ENCODE data around the gene LSM11.

Gene LSM11

DNA sequence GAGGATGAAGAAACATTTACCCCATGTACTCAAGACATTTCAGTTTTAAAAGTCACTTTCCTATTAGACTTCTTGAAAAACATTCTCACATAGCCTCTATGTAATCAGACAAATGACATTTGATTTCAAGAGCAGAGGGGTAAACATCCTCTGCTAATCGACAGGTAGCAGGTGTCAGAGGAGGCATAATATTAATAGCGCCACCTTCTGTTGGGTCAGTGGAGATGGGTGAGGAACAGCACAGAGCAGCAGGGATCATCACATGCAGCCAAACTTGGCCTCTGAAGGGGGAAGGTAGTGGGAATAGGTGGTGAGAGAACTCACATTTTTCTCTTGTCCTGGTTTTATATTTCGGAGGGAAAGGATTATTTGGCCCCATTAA lies 3.3 kb upstream of the LSM11 start:
- Histone ChIP-seq H4K20me1 (ENCODE audit: low read depth, low read length) (no peaks in the 10 kb centered on the region), H3K36me3 (ENCODE audit: low read length) (peaks cover 32% of the 10 kb centered on the region), H3K79me2 (ENCODE audit: insufficient read depth, low read length) (peaks cover 8% of the 10 kb centered on the region; the same call in 1 of the 2 replicates), H3K9ac (ENCODE audit: low read length) (no peak overlapping the region), H3K27ac (ENCODE audit: low read depth, low read length) (no peak overlapping the region), H3K9me2 (replicated peaks; ENCODE audit: insufficient read depth, low read length) (no peaks in the 10 kb centered on the region), H3K4me2 (ENCODE audit: low read depth, low read length, poor library complexity, severe bottlenecking) (no peak overlapping the region), H3F3A (ENCODE audit: insufficient read depth) (peaks cover 25% of the 10 kb centered on the region; the same call in 1 of the 2 replicates), H3K4me3 (ENCODE audit: insufficient read depth, low read length, poor library complexity, severe bottlenecking) (no peak overlapping the region), H2AFZ (ENCODE audit: low read depth, low read length, severe bottlenecking) (no peak overlapping the region), H3K27me3 (ENCODE audit: low read length) (no peaks in the 10 kb centered on the region), H3K9me3 (ENCODE audit: insufficient read depth, low read length) (no peaks in the 10 kb centered on the region)
- TF ChIP-seq, protein P1, sequence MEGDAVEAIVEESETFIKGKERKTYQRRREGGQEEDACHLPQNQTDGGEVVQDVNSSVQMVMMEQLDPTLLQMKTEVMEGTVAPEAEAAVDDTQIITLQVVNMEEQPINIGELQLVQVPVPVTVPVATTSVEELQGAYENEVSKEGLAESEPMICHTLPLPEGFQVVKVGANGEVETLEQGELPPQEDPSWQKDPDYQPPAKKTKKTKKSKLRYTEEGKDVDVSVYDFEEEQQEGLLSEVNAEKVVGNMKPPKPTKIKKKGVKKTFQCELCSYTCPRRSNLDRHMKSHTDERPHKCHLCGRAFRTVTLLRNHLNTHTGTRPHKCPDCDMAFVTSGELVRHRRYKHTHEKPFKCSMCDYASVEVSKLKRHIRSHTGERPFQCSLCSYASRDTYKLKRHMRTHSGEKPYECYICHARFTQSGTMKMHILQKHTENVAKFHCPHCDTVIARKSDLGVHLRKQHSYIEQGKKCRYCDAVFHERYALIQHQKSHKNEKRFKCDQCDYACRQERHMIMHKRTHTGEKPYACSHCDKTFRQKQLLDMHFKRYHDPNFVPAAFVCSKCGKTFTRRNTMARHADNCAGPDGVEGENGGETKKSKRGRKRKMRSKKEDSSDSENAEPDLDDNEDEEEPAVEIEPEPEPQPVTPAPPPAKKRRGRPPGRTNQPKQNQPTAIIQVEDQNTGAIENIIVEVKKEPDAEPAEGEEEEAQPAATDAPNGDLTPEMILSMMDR (IDR thresholded peaks at IDR 0.05; ENCODE audit: insufficient read depth, low read length, poor library complexity, severe bottlenecking): peak; percentile 57
- TF ChIP-seq EZH2phosphoT487 (conservative IDR thresholded peaks at IDR 0.05; ENCODE audit: low read length): no peak

DNA sequence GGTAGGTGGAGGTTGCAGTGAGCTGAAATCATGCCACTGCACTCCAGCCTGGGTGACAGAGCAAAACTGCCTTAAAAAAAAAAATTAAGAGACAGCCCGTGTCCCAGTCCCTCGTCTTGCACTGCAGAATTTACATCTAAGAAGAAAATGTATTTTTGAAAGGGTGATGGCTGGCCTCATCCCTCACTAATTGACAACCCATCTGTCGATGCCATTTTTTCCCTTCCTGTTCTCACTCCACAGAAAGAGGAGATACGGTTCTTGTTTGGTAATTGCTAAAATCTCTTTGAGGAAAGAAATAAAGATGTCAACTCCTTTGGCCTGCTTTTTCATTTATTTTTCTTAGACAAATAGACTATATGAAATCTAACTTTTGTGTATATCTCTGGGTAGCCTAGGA lies 2.4 kb upstream of the LSM11 start:
- H3K27ac ChIP-seq (ENCODE audit: low read depth, low read length): no peak overlapping the region
- no peaks in the 10 kb centered on the region for H3K9me3 ChIP-seq (ENCODE audit: insufficient read depth, low read length)
- peaks cover 8% of the 10 kb centered on the region; the same call in 1 of the 2 replicates for H3K79me2 ChIP-seq (ENCODE audit: insufficient read depth, low read length)
- H3K4me3 ChIP-seq (ENCODE audit: insufficient read depth, low read length, poor library complexity, severe bottlenecking): no peak overlapping the region
- H3K4me2 ChIP-seq (ENCODE audit: low read depth, low read length, poor library complexity, severe bottlenecking): no peak overlapping the region
- peaks cover 25% of the 10 kb centered on the region; the same call in 1 of the 2 replicates for H3F3A ChIP-seq (ENCODE audit: insufficient read depth)
- H3K9ac ChIP-seq (ENCODE audit: low read length): no peak overlapping the region
- H3K9me2 ChIP-seq (replicated peaks; ENCODE audit: insufficient read depth, low read length): no peaks in the 10 kb centered on the region
- no peak overlapping the region for H2AFZ ChIP-seq (ENCODE audit: low read depth, low read length, severe bottlenecking)
- H3K27me3 ChIP-seq (ENCODE audit: low read length): no peaks in the 10 kb centered on the region
- no peak for TF ChIP-seq EZH2phosphoT487 (conservative IDR thresholded peaks at IDR 0.05; ENCODE audit: low read length)
- TF ChIP-seq, protein P1 (IDR thresholded peaks at IDR 0.05; ENCODE audit: insufficient read depth, low read length, poor library complexity, severe bottlenecking): no peak
- no peaks in the 10 kb centered on the region for H4K20me1 ChIP-seq (ENCODE audit: low read depth, low read length)
- peaks cover 26% of the 10 kb centered on the region for H3K36me3 ChIP-seq (ENCODE audit: low read length)

DNA sequence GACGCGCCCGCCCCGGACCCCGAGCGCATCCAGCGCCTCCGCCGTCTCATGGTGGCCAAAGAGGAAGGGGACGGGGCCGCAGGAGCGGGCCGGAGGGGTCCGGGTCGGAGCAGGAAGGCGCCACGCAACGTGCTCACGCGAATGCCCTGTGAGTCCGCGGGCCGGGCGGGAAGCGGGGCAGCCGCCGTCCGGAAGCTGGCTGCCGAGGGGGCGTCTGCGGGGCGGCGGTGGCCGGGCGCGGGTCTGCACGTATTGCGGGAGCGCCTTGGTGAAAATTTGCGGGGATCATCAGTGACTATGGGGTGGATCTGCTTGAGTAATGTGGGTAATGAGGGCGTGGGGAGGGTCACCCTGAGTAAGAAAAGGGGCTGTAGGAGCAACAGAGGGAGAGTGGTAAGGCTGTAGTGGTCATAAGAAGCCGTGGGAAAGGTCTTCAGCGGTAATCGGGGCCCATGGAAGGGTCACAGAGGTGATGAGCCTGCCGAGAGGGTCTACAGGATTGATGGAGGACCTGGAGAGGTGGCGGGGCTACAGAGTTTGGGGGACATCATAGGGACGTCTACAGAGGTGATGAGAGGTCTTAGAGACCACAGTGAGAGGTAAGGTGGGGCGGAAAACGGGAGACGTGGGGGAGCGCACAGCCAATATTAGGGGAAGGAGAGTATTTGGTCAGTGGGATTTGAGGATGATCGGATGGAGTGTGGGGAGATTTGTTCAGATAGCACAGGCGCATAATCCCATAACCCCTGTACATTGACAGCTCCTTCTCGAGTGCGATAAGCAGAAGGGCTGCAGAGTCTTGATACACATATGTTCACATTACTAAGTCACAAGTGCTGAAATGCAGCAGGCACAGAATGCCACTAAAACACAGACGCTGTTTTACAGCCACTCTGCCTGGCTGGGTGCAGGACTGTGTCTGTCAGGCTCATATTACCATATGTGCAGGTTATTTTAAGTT lies 819 bp downstream of the LSM11 start:
- Histone ChIP-seq H3K9me2 (replicated peaks; ENCODE audit: insufficient read depth, low read length) (no peaks in the 10 kb centered on the region), H3F3A (ENCODE audit: insufficient read depth) (peaks cover 14% of the 10 kb centered on the region; the same call in 1 of the 2 replicates), H4K20me1 (ENCODE audit: low read depth, low read length) (no peaks in the 10 kb centered on the region), H3K36me3 (ENCODE audit: low read length) (peaks cover 6% of the 10 kb centered on the region; the same call in 1 of the 2 replicates), H3K9me3 (ENCODE audit: insufficient read depth, low read length) (no peaks in the 10 kb centered on the region), H2AFZ (ENCODE audit: low read depth, low read length, severe bottlenecking) (peak overlapping the region; percentile 63), H3K27ac (ENCODE audit: low read depth, low read length) (no peak overlapping the region; the same call in 1 of the 2 replicates), H3K79me2 (ENCODE audit: insufficient read depth, low read length) (peaks cover 16% of the 10 kb centered on the region; the same call in 1 of the 2 replicates), H3K4me3 (ENCODE audit: insufficient read depth, low read length, poor library complexity, severe bottlenecking) (peak overlapping the region; percentile 61), H3K27me3 (ENCODE audit: low read length) (no peaks in the 10 kb centered on the region), H3K4me2 (ENCODE audit: low read depth, low read length, poor library complexity, severe bottlenecking) (peak overlapping the region; percentile 66), H3K9ac (ENCODE audit: low read length) (peak overlapping the region; percentile 65)
- no peak for TF ChIP-seq EZH2phosphoT487 (conservative IDR thresholded peaks at IDR 0.05; ENCODE audit: low read length)
- TF ChIP-seq, protein P1 (IDR thresholded peaks at IDR 0.05; ENCODE audit: insufficient read depth, low read length, poor library complexity, severe bottlenecking): no peak

All from SU-DHL-6 (cell line).